Right forelimb (tissue), 1 donor: ENCODE results near the gene UTP4.
"Not testable (repeated sequence)": the region's sequence is repeated elsewhere in the genome, so short reads cannot be mapped to it uniquely, and the experiment has no call there.

Experiments
- DNase-seq: peaks from one replicate; pipeline ENCODE4 v3.0.0-alpha.2; 2018

UTP4 gene

DNA sequence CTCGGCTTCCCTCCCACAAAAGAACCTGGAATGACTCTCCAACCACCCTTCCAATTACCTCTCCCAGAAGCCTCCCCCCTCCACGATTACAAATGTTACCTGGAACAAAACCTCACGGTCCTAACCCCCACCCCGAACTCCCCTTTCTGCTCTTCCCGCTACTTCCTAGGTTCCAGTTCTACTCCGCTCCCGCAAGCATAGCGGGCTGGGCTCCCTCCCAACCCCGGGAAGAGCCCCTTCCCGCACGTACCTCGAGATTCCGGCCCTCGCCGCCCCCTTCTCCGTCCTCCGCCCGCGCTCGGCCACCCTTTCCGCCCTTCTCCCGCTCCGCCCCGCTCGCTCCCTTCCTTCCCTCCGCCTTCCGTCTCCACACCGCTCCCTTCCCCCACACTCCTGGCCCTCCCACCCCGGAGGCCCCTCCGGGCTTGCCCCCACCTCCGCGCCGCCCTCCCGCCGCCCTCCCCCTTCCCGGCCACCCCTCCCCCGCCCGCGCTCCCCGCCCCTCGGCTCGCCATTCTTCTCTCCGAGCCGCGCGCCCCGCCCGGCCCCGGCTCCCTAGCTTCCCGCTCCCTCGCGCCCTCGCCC is 518 bp upstream of the UTP4 start:
- peak; percentile 90 for DNase-seq

- no peak for DNase-seq
Observed at GRCh38 chr16:69133373-69133954, 1.0 kb downstream of the UTP4 start.

DNA sequence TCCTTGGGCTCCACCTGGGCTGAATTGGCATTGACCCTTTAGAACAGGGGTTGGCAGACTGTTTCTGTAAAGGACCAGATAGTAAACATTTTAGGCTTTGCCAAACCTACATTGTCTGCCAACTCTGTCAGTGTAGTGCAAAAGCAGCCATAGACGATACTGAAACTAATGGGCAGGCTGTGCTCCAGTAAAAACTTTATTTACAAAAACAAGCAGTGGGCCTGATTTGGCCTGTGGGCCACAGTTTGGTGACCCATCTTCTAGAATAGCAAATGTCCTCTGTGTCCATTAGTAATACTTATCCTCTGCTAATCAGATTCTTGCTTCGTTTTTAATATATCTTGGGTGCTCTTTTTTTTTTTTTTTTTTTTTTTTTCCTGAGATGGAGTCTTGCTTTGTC is 6.2 kb downstream of the UTP4 start:
- no peak for DNase-seq

- DNase-seq = not testable (repeated sequence)
Observed at GRCh38 chr16:69139464-69139863, 7.0 kb downstream of the UTP4 start.

DNA sequence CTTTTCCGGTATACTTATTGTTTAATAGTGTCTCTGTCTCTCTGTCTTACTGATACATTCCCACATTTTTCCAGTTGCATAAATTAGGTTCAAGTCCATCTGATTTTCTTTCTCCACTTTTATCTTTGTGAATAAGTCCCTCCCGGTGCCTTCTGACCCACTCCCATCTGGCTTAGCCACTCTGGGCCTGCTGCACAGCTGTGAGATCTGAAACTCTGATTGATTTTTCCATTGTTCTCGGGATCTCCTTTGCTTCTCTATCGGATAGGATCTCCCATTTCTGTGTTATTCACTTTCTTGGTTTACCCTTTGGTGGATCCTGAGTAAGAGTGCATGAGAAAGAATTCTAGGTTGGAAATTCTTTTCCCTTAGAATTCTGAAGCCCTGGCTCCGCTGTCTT is 8.6 kb downstream of the UTP4 start:
- no peak for DNase-seq

DNA sequence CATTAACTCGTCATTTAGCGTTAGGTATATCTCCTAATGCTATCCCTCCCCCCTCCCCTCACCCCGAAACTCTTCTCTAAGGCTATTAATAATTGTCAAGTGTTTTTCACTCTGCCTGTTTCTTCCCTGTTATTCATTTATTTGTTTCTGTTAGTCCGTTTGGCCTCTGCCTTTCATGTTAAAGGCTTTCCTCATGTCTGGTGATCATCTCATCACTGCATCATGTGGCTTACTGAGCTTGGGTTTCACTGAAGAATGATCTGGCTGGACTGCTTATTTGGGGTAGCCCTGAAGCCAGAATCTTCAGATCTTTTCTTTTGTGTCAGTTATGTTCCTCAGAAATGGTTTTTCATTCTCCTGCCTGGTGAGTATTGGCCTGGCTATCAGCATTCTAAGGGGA is 9.5 kb downstream of the UTP4 start:
- no peak for DNase-seq

DNA sequence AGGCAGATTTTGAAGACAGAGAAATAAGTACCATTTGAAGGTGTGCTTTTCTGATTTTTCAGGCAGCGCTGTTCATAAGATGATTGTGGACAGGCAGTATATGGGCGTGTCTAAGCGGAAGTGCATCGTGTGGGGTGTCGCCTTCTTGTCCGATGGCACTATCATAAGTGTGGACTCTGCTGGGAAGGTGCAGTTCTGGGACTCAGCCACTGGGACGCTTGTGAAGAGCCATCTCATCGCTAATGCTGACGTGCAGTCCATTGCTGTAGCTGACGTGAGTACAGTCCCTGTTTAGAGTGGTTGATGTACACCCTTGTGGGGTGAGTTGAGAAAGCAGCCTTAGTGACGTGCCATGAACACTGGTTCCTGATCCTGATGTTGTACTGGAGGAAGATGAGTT is 10.7 kb downstream of the UTP4 start:
- DNase-seq = no peak

DNA sequence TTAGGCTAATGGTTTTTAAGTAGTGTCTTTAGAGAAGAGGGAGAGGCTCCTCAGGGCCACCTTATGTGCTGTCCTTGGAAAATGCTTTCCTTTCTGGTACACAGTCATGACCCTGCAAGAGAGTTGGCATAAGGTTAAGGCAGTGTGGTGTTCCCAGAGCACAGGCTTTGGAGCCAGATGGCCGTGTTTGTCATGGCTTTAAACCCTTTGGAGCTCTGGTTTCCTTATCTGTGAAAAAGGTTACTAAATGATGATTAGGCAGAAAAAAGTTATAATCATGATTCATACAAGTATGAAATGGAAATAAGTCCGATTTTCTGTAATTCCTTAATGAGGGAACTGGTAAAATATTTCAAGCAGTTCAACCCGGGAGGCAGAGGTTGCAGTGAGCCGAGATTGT is 13.2 kb downstream of the UTP4 start:
- DNase-seq = no peak

GRCh38 chr16:69149621-69150020 is 17.2 kb downstream of the UTP4 start:
- not testable (repeated sequence) for DNase-seq

GRCh38 chr16:69150146-69150865 is 17.9 kb downstream of the UTP4 start:
- peak; percentile 54 for DNase-seq

DNA sequence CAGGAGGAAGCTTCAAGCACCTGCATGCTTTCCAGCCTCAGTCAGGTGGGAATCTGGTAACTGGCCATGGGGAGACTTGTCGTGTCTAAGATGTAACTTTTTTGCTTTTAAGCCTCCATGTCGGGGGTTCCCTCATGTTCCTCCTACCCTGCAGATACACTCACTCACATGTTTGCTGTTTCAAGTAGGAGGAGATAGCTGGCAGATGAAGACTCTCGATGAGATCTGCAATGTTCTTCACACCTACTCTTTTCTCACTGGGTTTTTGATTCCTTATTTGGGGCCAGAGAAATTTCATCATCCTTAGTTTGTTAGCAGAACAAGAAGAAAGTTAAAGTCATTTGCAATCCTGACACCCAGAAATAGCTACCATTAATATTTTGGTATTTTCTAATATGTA is 24.7 kb downstream of the UTP4 start:
- no peak for DNase-seq

- no peak for DNase-seq
Observed at GRCh38 chr16:69160192-69160591, 27.7 kb downstream of the UTP4 start.

- DNase-seq = no peak
Observed at GRCh38 chr16:69165584-69165983, 33.1 kb downstream of the UTP4 start.

DNA sequence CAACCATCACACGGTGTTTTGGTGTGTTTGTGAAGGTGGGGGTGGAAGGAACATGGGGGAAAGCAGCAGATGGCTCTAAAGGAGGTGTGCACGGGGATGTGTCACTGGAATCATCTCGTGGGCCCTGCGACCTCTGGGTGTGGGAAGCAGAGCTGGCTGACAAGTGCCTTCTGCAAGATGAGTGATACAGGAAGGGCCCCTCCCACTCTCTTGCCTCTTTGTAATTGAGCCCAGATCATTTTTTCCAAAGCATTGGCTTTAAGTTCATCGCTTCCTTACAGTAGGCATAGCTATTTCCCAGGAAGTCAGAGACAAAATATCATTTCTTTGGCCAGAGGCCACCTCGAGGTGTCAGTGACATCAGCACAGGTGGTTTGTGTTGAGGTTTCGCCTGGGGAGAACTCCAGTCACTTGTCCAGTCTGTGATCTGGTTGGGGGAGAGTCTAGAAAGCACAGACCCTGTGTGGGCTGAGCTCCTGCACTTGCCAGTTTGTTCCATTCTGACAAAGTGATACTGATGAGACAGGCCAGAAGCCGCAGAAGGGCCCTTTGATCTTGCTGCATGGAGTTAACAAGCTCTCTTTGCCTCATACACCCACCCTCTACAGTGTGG is 33.9 kb downstream of the UTP4 start:
- DNase-seq = no peak

DNA sequence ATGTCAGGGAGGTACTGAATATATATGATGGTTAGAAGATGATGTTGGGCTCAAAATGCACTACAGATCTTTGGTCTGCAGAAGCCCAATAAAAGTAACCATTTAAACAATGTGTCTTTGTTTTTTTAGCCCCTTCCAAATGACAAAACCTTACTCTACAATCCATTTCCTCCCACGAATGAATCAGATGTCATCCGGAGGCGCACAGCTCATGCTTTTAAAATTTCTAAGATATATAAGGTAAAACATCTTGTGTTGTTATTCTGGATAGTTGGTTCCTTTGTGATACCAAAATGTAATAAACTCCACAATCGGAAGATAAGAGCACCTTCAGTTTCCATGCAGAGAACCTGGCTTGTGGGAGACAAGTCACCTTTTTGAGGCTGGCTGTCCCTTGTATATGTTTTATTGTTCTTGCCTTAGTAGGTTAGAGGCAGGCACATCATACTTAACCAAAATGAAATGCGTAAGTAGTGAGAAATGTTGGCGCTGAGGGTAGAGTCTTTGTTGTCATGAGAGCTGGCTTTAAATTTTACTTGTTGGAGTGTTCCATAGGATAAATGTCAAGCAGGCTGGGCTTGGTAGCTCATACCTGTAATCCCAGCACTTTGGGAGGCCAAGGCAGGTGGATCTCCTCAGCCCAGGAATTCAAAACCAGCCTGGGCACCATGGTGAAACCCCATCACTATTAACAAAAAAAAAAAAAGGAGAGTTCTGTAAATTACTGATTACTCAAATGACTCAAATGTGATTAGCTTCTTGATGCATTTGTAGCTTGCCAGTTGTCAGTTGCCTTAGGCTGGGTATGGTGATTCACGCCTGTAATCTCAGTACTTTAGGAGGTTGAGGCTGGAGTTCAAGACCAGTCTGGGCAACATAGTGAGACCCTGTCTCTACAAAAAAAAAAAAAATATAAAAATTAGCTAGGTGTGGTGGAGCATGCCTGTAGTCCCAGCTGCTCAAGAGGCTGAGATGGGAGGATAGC is 34.8 kb downstream of the UTP4 start:
- DNase-seq = no peak

DNA sequence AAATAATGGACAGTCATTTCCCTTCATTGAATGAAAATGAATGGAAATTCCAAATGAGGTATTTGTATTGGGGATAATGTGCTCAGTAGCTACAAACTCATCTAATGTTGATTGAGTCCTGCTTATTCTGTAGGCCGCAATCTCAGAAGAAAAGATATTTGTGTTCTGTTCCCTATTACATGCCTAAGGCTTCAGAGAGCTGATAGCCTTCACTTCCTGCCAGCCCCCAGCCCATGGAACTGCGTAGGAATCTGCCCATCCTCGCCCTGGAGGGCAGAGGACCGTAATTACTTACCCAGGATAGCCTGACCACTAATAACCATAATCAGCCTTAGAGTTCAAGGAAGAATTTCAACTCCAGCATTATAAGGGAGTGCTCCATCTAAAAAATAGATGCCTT is 36.6 kb downstream of the UTP4 start:
- DNase-seq = no peak

DNA sequence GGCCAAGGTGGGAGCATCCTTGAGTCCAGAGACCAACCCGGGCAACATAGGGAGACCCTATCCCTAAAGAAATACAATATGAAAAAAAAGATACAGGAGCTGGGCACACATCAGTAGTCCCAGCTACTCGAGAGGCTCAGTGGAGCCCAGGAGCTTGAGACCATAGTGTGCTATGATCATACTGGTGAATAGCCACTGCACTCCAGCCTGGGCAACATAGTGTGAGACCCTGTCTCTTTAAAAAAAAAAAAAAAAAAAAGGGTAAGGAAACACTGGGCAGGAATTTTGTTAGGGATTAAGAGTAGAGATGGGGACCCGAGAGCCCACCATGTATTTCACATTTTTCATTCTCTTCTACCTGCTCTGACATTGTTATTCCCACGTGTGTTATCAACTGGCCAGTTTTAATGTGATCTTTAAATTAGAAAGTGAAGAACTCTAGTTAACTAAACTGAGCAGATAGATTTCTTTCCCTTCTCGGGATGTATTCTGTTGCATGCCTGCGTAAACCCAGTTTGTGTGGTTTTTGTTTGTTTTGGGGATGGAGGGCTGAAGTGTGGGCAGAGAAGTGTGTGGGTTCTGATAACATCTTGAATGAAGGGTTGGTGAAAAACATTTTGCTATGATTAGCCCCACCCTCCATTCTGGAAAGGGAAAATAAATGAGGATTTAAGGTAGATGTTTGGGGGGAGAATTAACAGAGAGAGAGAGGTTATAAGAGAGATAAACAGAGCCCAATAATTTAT is 37.3 kb downstream of the UTP4 start:
- DNase-seq = no peak

DNA sequence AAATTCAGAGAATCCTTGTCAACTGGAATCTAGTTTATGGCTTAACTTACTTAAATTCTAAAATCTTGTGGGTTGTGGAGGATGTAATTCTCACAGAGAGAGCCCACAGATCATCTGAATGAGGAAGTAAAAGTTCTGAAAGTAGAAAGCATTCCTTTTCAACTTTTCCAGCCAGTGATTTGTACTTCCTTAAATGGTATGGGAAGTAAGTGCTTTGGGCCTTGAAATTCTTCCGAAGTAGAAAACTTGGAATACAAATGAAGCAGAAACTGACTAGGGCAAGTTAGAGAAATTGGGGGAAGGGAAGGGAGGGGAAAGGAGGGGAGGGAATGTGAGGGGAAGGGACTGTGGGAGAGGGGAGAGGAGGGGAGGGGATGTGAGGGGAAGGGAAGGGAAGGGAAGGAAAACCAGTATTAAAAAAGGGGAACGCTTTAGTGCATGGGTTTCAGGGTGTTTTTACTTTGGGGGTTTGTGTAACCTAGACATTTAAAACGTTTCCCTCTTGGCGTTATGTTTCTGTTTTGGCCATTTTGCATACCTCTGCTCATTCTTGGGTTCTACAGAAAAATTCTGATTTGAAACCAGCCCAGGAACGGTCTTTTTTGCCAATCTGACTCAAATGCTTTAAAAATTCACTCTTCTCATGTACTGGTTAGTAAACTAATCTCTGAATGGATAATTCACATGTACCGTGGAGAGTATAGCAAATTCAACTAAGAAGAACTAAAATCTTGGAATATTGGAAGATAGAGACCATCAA is 39.1 kb downstream of the UTP4 start:
- no peak for DNase-seq

- no peak for DNase-seq
Observed at GRCh38 chr16:69176033-69176800, 43.8 kb downstream of the UTP4 start.

GRCh38 chr16:69179328-69180010 is 47.0 kb downstream of the UTP4 start:
- peak; percentile 68 for DNase-seq
